GM12878 (cell line): ENCODE results near the gene SNX15. TPM values are rescaled to one million over a fixed set of nuclear protein-coding genes. Genes with fewer than 3 reads are reported as not detected.

Experiments
- ATAC-seq: fragments of 200-7000 bp; cut with Tn5 transposase; 3 replicates; pipeline ENCODE4 v1.9.1; 2020; ENCODE audit warnings: mild to moderate bottlenecking, moderate library complexity
- BruUV-seq: library from RNA; stranded (reverse); fragments of 400-500 nt; replicated peaks from 2 replicates; lab custom pipeline; 2021; lab: Mats Ljungman, UMichigan
- CTCF ChIA-PET: fragments of 300-600 bp; sonication (Branson Sonifier 250); formaldehyde crosslinking; extraction: SDS; loops from one replicate; lab custom pipeline; 2021; ENCODE audit warnings: inconsistent platforms; lab: Yijun Ruan, JAX
- POLR2A ChIA-PET: fragments of 350-600 bp; formaldehyde crosslinking; extraction: SDS; loops from one replicate; lab custom pipeline; 2021; ENCODE audit warnings: inconsistent platforms; lab: Charles Lee
- RAD21 ChIA-PET: fragments of 300-600 bp; sonication (Branson Sonifier 250); formaldehyde crosslinking; loops from one replicate; lab custom pipeline; 2023; ENCODE audit warnings: antibody characterized with exemption; ENCODE audit not compliant: unreplicated experiment; lab: Charles Lee
- SMC1A ChIA-PET: fragments of 300-600 bp; sonication (Branson Sonifier 250); formaldehyde crosslinking; loops from one replicate; lab custom pipeline; 2023; ENCODE audit not compliant: unreplicated experiment, uncharacterized antibody; lab: Charles Lee
- DNase-seq: peaks from one replicate; pipeline ENCODE4 v3.0.0-alpha.2; 2011; ENCODE audit warnings: low read depth, low spot score
- FAIRE-seq: peaks from 3 replicates; lab custom pipeline; 2011; peaks lifted over from hg19 to GRCh38; lab: Jason Lieb, UNC
- H2AFZ ChIP-seq: 2 replicates; pipeline ENCODE4 v1.6.0; 2011; ENCODE audit warnings: low read depth, low read length, control low read depth; ENCODE audit not compliant: control insufficient read depth
- H3K27ac ChIP-seq: 2 replicates; pipeline ENCODE4 v1.5.1; 2011; ENCODE audit warnings: control low read depth; ENCODE audit not compliant: control insufficient read depth, insufficient read depth
- H3K27me3 ChIP-seq, 2 experiments: replicated peaks in 1 of 2; 2 replicates each; pipeline versions ENCODE4 v1.6.0 to v1.6.1; 2011; ENCODE audit warnings: low read length in 1 of 2; ENCODE audit not compliant: control insufficient read depth in 2 of 2, insufficient read depth in 2 of 2
- H3K36me3 ChIP-seq, 2 experiments: 2 replicates each; pipeline ENCODE4 v1.5.1; 2011; ENCODE audit warnings: low read length in 1 of 2; ENCODE audit not compliant: control insufficient read depth in 2 of 2, insufficient read depth in 2 of 2
- H3K4me1 ChIP-seq: 2 replicates; pipeline ENCODE4 v1.6.1; 2011; ENCODE audit warnings: mild to moderate bottlenecking, low read length, moderate library complexity, mixed read lengths; ENCODE audit not compliant: control insufficient read depth, insufficient read depth
- H3K4me2 ChIP-seq: 2 replicates; pipeline ENCODE4 v1.6.0; 2011; ENCODE audit warnings: control low read depth; ENCODE audit not compliant: control insufficient read depth, insufficient read depth
- H3K4me3 ChIP-seq: fragments of 200-600 bp; sonication (generic); 2 replicates; pipeline ENCODE4 v1.5.1; 2016
- H3K79me2 ChIP-seq: 2 replicates; pipeline ENCODE4 v1.6.0; 2011; ENCODE audit warnings: low read length; ENCODE audit not compliant: control insufficient read depth, insufficient read depth
- H3K9ac ChIP-seq: 2 replicates; pipeline ENCODE4 v1.8.0; 2011; ENCODE audit warnings: low read length, control low read depth, mixed read lengths; ENCODE audit not compliant: control insufficient read depth, insufficient read depth
- H3K9me3 ChIP-seq: replicated peaks from 3 replicates; pipeline ENCODE4 v1.5.1; 2011; ENCODE audit warnings: mild to moderate bottlenecking, low read length; ENCODE audit not compliant: control insufficient read depth, insufficient read depth
- H4K20me1 ChIP-seq: 2 replicates; pipeline ENCODE4 v1.6.0; 2011; ENCODE audit not compliant: control insufficient read depth, insufficient read depth
- ASH2L ChIP-seq: fragments of 300-600, 200-600 bp; sonication (generic); IDR thresholded peaks from 2 replicates; pipeline ENCODE4 v1.6.1; 2017; ENCODE audit warnings: low read depth, mild to moderate bottlenecking, borderline replicate concordance
- BCL11A ChIP-seq: IDR thresholded peaks from 2 replicates; pipeline ENCODE4 v1.6.1; 2011; ENCODE audit warnings: low read depth, low read length
- BRCA1 ChIP-seq: IDR thresholded peaks from 2 replicates; pipeline ENCODE4 v1.6.1; 2011; ENCODE audit warnings: low read depth, low read length, improper control_type of control experiment
- CEBPB ChIP-seq, 2 experiments: fragments of 150-350 bp in 1 of 2; IDR thresholded peaks; 2 replicates each; pipeline ENCODE4 v1.6.1; 2012 to 2014; ENCODE audit warnings: low read depth in 2 of 2, low read length in 2 of 2, borderline replicate concordance in 1 of 2, inconsistent platforms in 1 of 2
- CHD4 ChIP-seq: fragments of 200-600 bp; sonication (generic); IDR thresholded peaks from 2 replicates; pipeline ENCODE4 v1.6.1; 2016; ENCODE audit warnings: mild to moderate bottlenecking
- KLF5 ChIP-seq: fragments of 450-650 bp; IDR thresholded peaks from 2 replicates; pipeline ENCODE4 v1.6.1; 2014; ENCODE audit warnings: mild to moderate bottlenecking; ENCODE audit not compliant: partially characterized antibody
- MTA2 ChIP-seq: fragments of 450-650 bp; IDR thresholded peaks from 2 replicates; pipeline ENCODE4 v1.6.1; 2016; ENCODE audit warnings: low read depth, mild to moderate bottlenecking, moderate library complexity
- PAX5 ChIP-seq: IDR thresholded peaks from 2 replicates; pipeline ENCODE4 v1.6.1; 2011; ENCODE audit warnings: low read depth, low read length, borderline replicate concordance
- POU2F2 ChIP-seq: IDR thresholded peaks from 3 replicates; pipeline ENCODE4 v1.6.1; 2011; ENCODE audit warnings: low read depth, mild to moderate bottlenecking, low read length, borderline replicate concordance
- RUNX3 ChIP-seq: IDR thresholded peaks from 2 replicates; pipeline ENCODE4 v1.6.1; 2012; ENCODE audit warnings: low read length, inconsistent platforms
- SIX5 ChIP-seq: IDR thresholded peaks from 2 replicates; pipeline ENCODE4 v1.6.1; 2011; ENCODE audit warnings: mild to moderate bottlenecking, low read depth, low read length, moderate library complexity; ENCODE audit not compliant: severe bottlenecking
- WRNIP1 ChIP-seq: IDR thresholded peaks from 2 replicates; pipeline ENCODE4 v1.6.1; 2011; ENCODE audit warnings: low read depth, low read length, improper control_type of control experiment, borderline replicate concordance
- whole genome bisulfite sequencing: methylation state at CpG from one replicate; pipeline ENCODE4 v1.1.6; 2016; ENCODE audit warnings: low lambda C conversion rate; ENCODE audit not compliant: insufficient replicate concordance, insufficient coverage; ENCODE audit errors: missing lambda C conversion rate; 5-methylcytosine and 5-hydroxymethylcytosine counted together
- in situ Hi-C: fragments of 300-500 bp; cut with MboI; formaldehyde crosslinking; loops from 9 replicates; pipeline ENCODE4 v1.14.3; 2018; ENCODE audit warnings: mixed read lengths
- intact Hi-C: fragments of 100-400 bp; cut with micrococcal nuclease; formaldehyde crosslinking; loops from one replicate; pipeline ENCODE4 v1.14.2; 2022; ENCODE audit not compliant: unreplicated experiment
- polyA plus RNA-seq, 11 experiments: library from polyadenylated mRNA; depleted of rRNA in 4 of 11; unstranded in 6 of 11; stranded (reverse) in 5 of 11; fragments of >200 nt; fragmentation: Nextera tagmentation in 4 of 11; fragmentation: Illumina TruSeq in 1 of 11; extraction: Ambion mirVana in 4 of 11; extraction: Trizol in 1 of 11; gene quantifications; 1 replicate in 1 of 11; 2 replicates in 10 of 11; pipeline versions ENCODE4 v1.2.1 to v1.2.3, GENCODE V29; 2011 to 2016; ENCODE audit warnings: inconsistent platforms in 2 of 11, missing spikeins in 2 of 11, low read depth in 1 of 11
- total RNA-seq, 4 experiments: library from RNA; depleted of rRNA in 3 of 4; stranded (reverse); fragments of >200 nt in 3 of 4; fragmentation: Illumina TruSeq in 1 of 4; extraction: Trizol in 1 of 4; gene quantifications; 2 replicates each; pipeline versions ENCODE4 v1.2.1 to v1.2.3, GENCODE V29; 2013 to 2021

Gene SNX15
- total and polyA plus RNA-seq, 10 of the 15 experiments (the other 5 are each of a cell fraction or from before 2014, with no cell fraction given), result 2.4 to 24.0 (median 16.1) TPM

GRCh38 chr11:64989416-64989815 is 37.8 kb upstream of the SNX15 start:
- Histone ChIP-seq H3K79me2 (no peaks in the 10 kb centered on the region), H3K27me3 (no peaks in the 10 kb centered on the region; a peak in 1 of 4 replicates), H2AFZ (no peak overlapping the region), H3K4me1 (peaks cover 13% of the 10 kb centered on the region), H3K4me2 (no peak overlapping the region), H3K4me3 (no peak overlapping the region), H3K27ac (no peak overlapping the region), H3K9me3 (no peaks in the 10 kb centered on the region), H3K36me3 (no peaks in the 10 kb centered on the region), H3K9ac (no peak overlapping the region), H4K20me1 (no peaks in the 10 kb centered on the region)
- ATAC-seq (no peak), FAIRE-seq (no peak), DNase-seq (no peak)
- TF ChIP-seq PAX5 (no peak), CHD4 (no peak), ASH2L (no peak), BRCA1 (no peak), MTA2 (no peak), KLF5 (no peak)
- ChIA-PET POLR2A (no interaction called here), RAD21 (no interaction called here), SMC1A (interaction anchor here (0.7 kb wide), 1 partner anchor 216 kb away, joined by 3 read pairs; no protein-coding TSS in a partner anchor), CTCF (no interaction called here)
- WGBS, result 68% methylated on average over 10 of the region's 13 CpGs
- in situ Hi-C loops, result no loop called here
- BruUV-seq, result no TSS peak
- intact Hi-C loops, result no loop called here

GRCh38 chr11:64990222-64990923 is 36.9 kb upstream of the SNX15 start:
- TF ChIP-seq POU2F2 (0 out of 3 replicates have a peak, but pooled peaks have one; percentile 20), BCL11A (no peak), RUNX3 (peak; percentile 33; the same call in 1 of the 2 replicates), WRNIP1 (no peak), CEBPB (IDR thresholded peaks at IDR 0.05; ENCODE audit: borderline replicate concordance in 1 of 2, low read depth in 2 of 2, low read length in 2 of 2) (no peak), SIX5 (no peak)
- in situ Hi-C loops (no loop called here), intact Hi-C loops (no loop called here)
- H3K4me3 ChIP-seq, result peak overlapping the region; percentile 35; the same call in 1 of the 2 replicates
- ChIA-PET SMC1A (no interaction called here), POLR2A (interaction anchor here (0.7 kb wide), 1 partner anchor 141 kb away, joined by 3 read pairs; no protein-coding TSS in a partner anchor), RAD21 (no interaction called here), CTCF (no interaction called here)
- peaks cover 13% of the 10 kb centered on the region for H3K4me1 ChIP-seq
- WGBS, result 11% methylated on average over 15 of the region's 15 CpGs
- no peaks in the 10 kb centered on the region for H3K79me2 ChIP-seq
- no peaks in the 10 kb centered on the region for H4K20me1 ChIP-seq
- ATAC-seq (0 out of 3 replicates have a peak, but pooled peaks have one; percentile 22), DNase-seq (no peak), FAIRE-seq (no peak)
- no peaks in the 10 kb centered on the region for H3K36me3 ChIP-seq
- no TSS peak for BruUV-seq
- H3K27me3 ChIP-seq, result no peaks in the 10 kb centered on the region; a peak in 1 of 4 replicates
- no peak overlapping the region for H3K9ac ChIP-seq
- peak overlapping the region; percentile 90 for H3K4me2 ChIP-seq
- 0 out of 2 replicates have a peak overlapping the region, but pooled peaks have one; percentile 24 for H3K27ac ChIP-seq
- peak overlapping the region; percentile 59 for H2AFZ ChIP-seq
- H3K9me3 ChIP-seq, result no peaks in the 10 kb centered on the region
